Kasumi-1 (cell line): Measurements from ENCODE around the gene MRPL44.

Source experiments
- DNase-seq, 2 experiments: peaks; one replicate each; lab custom pipeline; 2025; lab: John Stamatoyannopoulos, UW

The MRPL44 gene

GRCh38 chr2:223957092-223957851 lies at the start of gene MRPL44:
TSS of gene MRPL44 (plus strand) at chr2:223957463. CDS start at chr2:223957473, 10 bp downstream.
- peak; percentile 62 to 75 for DNase-seq

- DNase-seq, result no peak
These were observed 48.8 kb upstream of the MRPL44 start for GRCh38 chr2:223908304-223908998.

GRCh38 chr2:223909001-223909741 lies 48.1 kb upstream of the MRPL44 start:
- no peak for DNase-seq

- no peak for DNase-seq
These were observed 42.9 kb upstream of the MRPL44 start for GRCh38 chr2:223914324-223914723.

- no peak for DNase-seq
These were observed 42.2 kb upstream of the MRPL44 start for GRCh38 chr2:223915071-223915470.

GRCh38 chr2:223916181-223916920 lies 40.9 kb upstream of the MRPL44 start:
- no peak for DNase-seq

GRCh38 chr2:223918671-223919134 lies 38.6 kb upstream of the MRPL44 start:
- DNase-seq, result peak; percentile 21 to 39

GRCh38 chr2:223920109-223920508 lies 37.2 kb upstream of the MRPL44 start:
- peak in 1 of 2 experiments; percentile 4 for DNase-seq

GRCh38 chr2:223921204-223921603 lies 36.1 kb upstream of the MRPL44 start:
- no peak for DNase-seq

- no peak for DNase-seq
These were observed 35.0 kb upstream of the MRPL44 start for GRCh38 chr2:223922308-223922707.

- no peak for DNase-seq
These were observed 33.3 kb upstream of the MRPL44 start for GRCh38 chr2:223923976-223924375.

- DNase-seq, result no peak
These were observed 32.2 kb upstream of the MRPL44 start for GRCh38 chr2:223925106-223925505.

GRCh38 chr2:223928113-223929006 lies 28.9 kb upstream of the MRPL44 start:
- DNase-seq, result no peak

GRCh38 chr2:223929571-223930102 lies 27.6 kb upstream of the MRPL44 start:
- DNase-seq, result peak; percentile 7 to 27

- DNase-seq, result no peak
These were observed 26.9 kb upstream of the MRPL44 start for GRCh38 chr2:223930103-223930976.

- DNase-seq, result no peak
These were observed 24.2 kb upstream of the MRPL44 start for GRCh38 chr2:223932816-223933800.

GRCh38 chr2:223934870-223935269 lies 22.4 kb upstream of the MRPL44 start:
- no peak for DNase-seq

GRCh38 chr2:223935459-223936125 lies 21.7 kb upstream of the MRPL44 start:
- no peak for DNase-seq
